ENCODE results near the gene HMGN1.
A peak's percentile ranks its signal among the peaks of the same experiment; 100 is the strongest.

Gene HMGN1

GRCh38 chr21:39348355-39349210 lies at the start of gene HMGN1:
HMGN1 (minus strand) TSS chr21:39349088; CDS start chr21:39348917, 171 bp downstream.
- H4K20me1 ChIP-seq, result peaks cover 49% of the 10 kb centered on the region
- peak within 1 kb of the TSS; percentile 89 for H3K4me3 ChIP-seq
- H3K4me1 ChIP-seq, result peaks cover 44% of the 10 kb centered on the region
- peak within 1 kb of the TSS; percentile 92 for H3K4me2 ChIP-seq
- H3K27ac ChIP-seq, result peak within 1 kb of the TSS; percentile 99
- peaks cover 28% of the 10 kb centered on the region for H3K36me3 ChIP-seq
- no peaks in the 10 kb centered on the region for H3K27me3 ChIP-seq
- no peak for TF ChIP-seq Cebpa-rat (IDR thresholded peaks at IDR 0.05)
- H3K9ac ChIP-seq, result peak within 1 kb of the TSS; percentile 99
- no peaks in the 10 kb centered on the region for H3K9me3 ChIP-seq

GRCh38 chr21:39397646-39398385 lies 48.9 kb upstream of the HMGN1 start:
- Histone ChIP-seq H3K9me3 (no peaks in the 10 kb centered on the region), H4K20me1 (no peaks in the 10 kb centered on the region), H3K9ac (no peak overlapping the region), H3K4me3 (no peak overlapping the region), H3K27me3 (no peaks in the 10 kb centered on the region), H3K27ac (no peak overlapping the region), H3K36me3 (peaks cover 68% of the 10 kb centered on the region), H3K4me1 (no peaks in the 10 kb centered on the region), H3K4me2 (no peak overlapping the region)
- TF ChIP-seq Cebpa-rat (IDR thresholded peaks at IDR 0.05), result no peak

- H3K4me3 ChIP-seq, result no peak overlapping the region
- H3K4me1 ChIP-seq, result peaks cover 21% of the 10 kb centered on the region
- no peak overlapping the region for H3K9ac ChIP-seq
- H3K36me3 ChIP-seq, result peaks cover 77% of the 10 kb centered on the region
- H4K20me1 ChIP-seq, result peaks cover 28% of the 10 kb centered on the region
- no peak overlapping the region for H3K4me2 ChIP-seq
- H3K9me3 ChIP-seq, result no peaks in the 10 kb centered on the region
- no peaks in the 10 kb centered on the region for H3K27me3 ChIP-seq
- no peak for TF ChIP-seq Cebpa-rat (IDR thresholded peaks at IDR 0.05)
- no peak overlapping the region for H3K27ac ChIP-seq
Observed at GRCh38 chr21:39392981-39393380, 44.1 kb upstream of the HMGN1 start.

- peaks cover 60% of the 10 kb centered on the region for H3K36me3 ChIP-seq
Observed at GRCh38 chr21:39390212-39390765, 41.4 kb upstream of the HMGN1 start.

GRCh38 chr21:39388811-39389155 lies 39.9 kb upstream of the HMGN1 start:
- no peak for TF ChIP-seq Cebpa-rat (IDR thresholded peaks at IDR 0.05)
- Histone ChIP-seq H3K36me3 (peaks cover 50% of the 10 kb centered on the region), H3K9ac (peak overlapping the region; percentile 77), H3K9me3 (no peaks in the 10 kb centered on the region), H3K4me3 (peak overlapping the region; percentile 71), H3K27me3 (no peaks in the 10 kb centered on the region), H4K20me1 (peaks cover 35% of the 10 kb centered on the region), H3K27ac (peak overlapping the region; percentile 77), H3K4me2 (peak overlapping the region; percentile 98), H3K4me1 (peaks cover 28% of the 10 kb centered on the region)

More at GRCh38 chr21:39390212-39390765, 41.4 kb upstream of the HMGN1 start:
- H3K4me3 ChIP-seq, result no peak overlapping the region
- H3K27ac ChIP-seq, result no peak overlapping the region
- no peak for TF ChIP-seq Cebpa-rat (IDR thresholded peaks at IDR 0.05)
- peaks cover 28% of the 10 kb centered on the region for H3K4me1 ChIP-seq
- H3K4me2 ChIP-seq, result no peak overlapping the region
- H3K27me3 ChIP-seq, result no peaks in the 10 kb centered on the region
- H3K9me3 ChIP-seq, result no peaks in the 10 kb centered on the region
- no peak overlapping the region for H3K9ac ChIP-seq
- H4K20me1 ChIP-seq, result peaks cover 35% of the 10 kb centered on the region

- H4K20me1 ChIP-seq, result peaks cover 35% of the 10 kb centered on the region
- peak overlapping the region; percentile 98 for H3K4me2 ChIP-seq
- peaks cover 28% of the 10 kb centered on the region for H3K4me1 ChIP-seq
- peak overlapping the region; percentile 77 for H3K27ac ChIP-seq
- no peak for TF ChIP-seq Cebpa-rat (IDR thresholded peaks at IDR 0.05)
- peak overlapping the region; percentile 77 for H3K9ac ChIP-seq
- peaks cover 45% of the 10 kb centered on the region for H3K36me3 ChIP-seq
- H3K9me3 ChIP-seq, result no peaks in the 10 kb centered on the region
- peak overlapping the region; percentile 71 for H3K4me3 ChIP-seq
- no peaks in the 10 kb centered on the region for H3K27me3 ChIP-seq
Observed at GRCh38 chr21:39388038-39388810, 39.3 kb upstream of the HMGN1 start.

GRCh38 chr21:39387461-39388037 lies 38.7 kb upstream of the HMGN1 start:
- H3K4me3 ChIP-seq, result peak overlapping the region; percentile 71
- peak overlapping the region; percentile 77 for H3K27ac ChIP-seq
- H3K9me3 ChIP-seq, result no peaks in the 10 kb centered on the region
- H3K4me1 ChIP-seq, result peaks cover 28% of the 10 kb centered on the region
- peak overlapping the region; percentile 98 for H3K4me2 ChIP-seq
- no peaks in the 10 kb centered on the region for H3K27me3 ChIP-seq
- no peak for TF ChIP-seq Cebpa-rat (IDR thresholded peaks at IDR 0.05)
- peaks cover 35% of the 10 kb centered on the region for H4K20me1 ChIP-seq
- H3K36me3 ChIP-seq, result peaks cover 38% of the 10 kb centered on the region
- H3K9ac ChIP-seq, result peak overlapping the region; percentile 77

GRCh38 chr21:39386899-39387298 lies 38.0 kb upstream of the HMGN1 start:
- Histone ChIP-seq H3K9ac (no peak overlapping the region), H3K27ac (no peak overlapping the region), H3K4me3 (no peak overlapping the region), H3K4me1 (peaks cover 28% of the 10 kb centered on the region), H3K36me3 (peaks cover 32% of the 10 kb centered on the region), H3K27me3 (no peaks in the 10 kb centered on the region), H3K9me3 (no peaks in the 10 kb centered on the region), H4K20me1 (peaks cover 35% of the 10 kb centered on the region), H3K4me2 (peak overlapping the region; percentile 98)
- no peak for TF ChIP-seq Cebpa-rat (IDR thresholded peaks at IDR 0.05)

- no peak overlapping the region for H3K4me2 ChIP-seq
- H3K9me3 ChIP-seq, result no peaks in the 10 kb centered on the region
- H3K9ac ChIP-seq, result no peak overlapping the region
- H3K27me3 ChIP-seq, result no peaks in the 10 kb centered on the region
- TF ChIP-seq Cebpa-rat (IDR thresholded peaks at IDR 0.05), result no peak
- peaks cover 36% of the 10 kb centered on the region for H3K4me1 ChIP-seq
- no peak overlapping the region for H3K4me3 ChIP-seq
- H3K27ac ChIP-seq, result no peak overlapping the region
- peaks cover 35% of the 10 kb centered on the region for H4K20me1 ChIP-seq
- peaks cover 25% of the 10 kb centered on the region for H3K36me3 ChIP-seq
Observed at GRCh38 chr21:39386194-39386593, 37.3 kb upstream of the HMGN1 start.
